GM12878 (cell line): ENCODE results near the gene SYPL1. TPM values are rescaled to one million over a fixed set of nuclear protein-coding genes. Genes with fewer than 3 reads are reported as not detected.

ENCODE experiments used
- BCL3 ChIP-seq: IDR thresholded peaks from 2 replicates; pipeline ENCODE4 v1.6.1; 2011; ENCODE audit warnings: borderline replicate concordance, low read depth, mild to moderate bottlenecking, moderate library complexity, low read length; ENCODE audit not compliant: insufficient read depth, poor library complexity, severe bottlenecking
- CEBPB ChIP-seq, 2 experiments: fragments of 150-350 bp in 1 of 2; IDR thresholded peaks; 2 replicates each; pipeline ENCODE4 v1.6.1; 2012 to 2014; ENCODE audit warnings: low read depth in 2 of 2, low read length in 2 of 2, borderline replicate concordance in 1 of 2, inconsistent platforms in 1 of 2
- E2F4 ChIP-seq: IDR thresholded peaks from 2 replicates; pipeline ENCODE4 v1.6.1; 2012; ENCODE audit warnings: low read depth, low read length, improper control_type of control experiment
- ZNF592 ChIP-seq: fragments of 450-650 bp; IDR thresholded peaks from 2 replicates; pipeline ENCODE4 v1.6.1; 2017; ENCODE audit warnings: mild to moderate bottlenecking, moderate library complexity
- polyA plus RNA-seq, 11 experiments: library from polyadenylated mRNA; depleted of rRNA in 4 of 11; unstranded in 6 of 11; stranded (reverse) in 5 of 11; fragments of >200 nt; fragmentation: Nextera tagmentation in 4 of 11; fragmentation: Illumina TruSeq in 1 of 11; extraction: Ambion mirVana in 4 of 11; extraction: Trizol in 1 of 11; gene quantifications; 1 replicate in 1 of 11; 2 replicates in 10 of 11; pipeline versions ENCODE4 v1.2.1 to v1.2.3, GENCODE V29; 2011 to 2016; ENCODE audit warnings: inconsistent platforms in 2 of 11, missing spikeins in 2 of 11, low read depth in 1 of 11
- total RNA-seq, 4 experiments: library from RNA; depleted of rRNA in 3 of 4; stranded (reverse); fragments of >200 nt in 3 of 4; fragmentation: Illumina TruSeq in 1 of 4; extraction: Trizol in 1 of 4; gene quantifications; 2 replicates each; pipeline versions ENCODE4 v1.2.1 to v1.2.3, GENCODE V29; 2013 to 2021

The SYPL1 gene
- total and polyA plus RNA-seq, 10 of the 15 experiments (the other 5 are each of a cell fraction or from before 2014, with no cell fraction given), result 34.5 to 177 (median 87.3) TPM

GRCh38 chr7:106088014-106088413, 24.1 kb downstream of the SYPL1 start (continued):
- TF ChIP-seq ZNF592 (no peak), CEBPB (IDR thresholded peaks at IDR 0.05; ENCODE audit: borderline replicate concordance in 1 of 2, low read depth in 2 of 2, low read length in 2 of 2) (no peak), BCL3 (no peak), E2F4 (no peak)
